GM19099 (cell line): Measurements from ENCODE around the gene SLC38A6.

Experiments used
- POLR2A ChIP-seq: IDR thresholded peaks from 3 replicates; pipeline ENCODE4 v1.6.1; 2011; ENCODE audit warnings: low read depth; ENCODE audit not compliant: insufficient read length; ENCODE audit errors: extremely low read depth

Gene SLC38A6

GRCh38 chr14:61080591-61081010 lies 99.6 kb downstream of the SLC38A6 start:
- TF ChIP-seq POLR2A = no peak

DNA sequence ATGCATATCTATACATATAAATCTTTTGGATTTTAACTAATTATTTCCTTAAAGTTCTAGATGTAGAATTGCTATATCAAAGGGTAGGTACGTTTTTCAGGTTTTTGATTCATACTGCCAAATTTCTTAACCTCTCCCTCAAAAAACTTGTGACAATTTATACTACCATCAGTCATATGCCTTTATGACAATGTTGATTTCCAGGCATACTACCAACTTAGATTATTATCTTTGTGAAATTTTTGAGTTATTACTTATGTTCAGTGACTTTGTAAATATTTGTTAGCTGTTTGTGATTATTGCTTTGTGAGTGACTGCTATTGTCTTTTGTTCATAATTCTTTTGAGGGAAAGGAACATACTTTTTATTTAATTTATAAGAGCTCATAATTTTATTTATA lies 107.0 kb downstream of the SLC38A6 start:
- TF ChIP-seq POLR2A = no peak

GRCh38 chr14:61089126-61089750 lies 108.2 kb downstream of the SLC38A6 start:
- TF ChIP-seq POLR2A = no peak

- TF ChIP-seq POLR2A = no peak
These were observed 109.6 kb downstream of the SLC38A6 start for GRCh38 chr14:61090432-61091216.

DNA sequence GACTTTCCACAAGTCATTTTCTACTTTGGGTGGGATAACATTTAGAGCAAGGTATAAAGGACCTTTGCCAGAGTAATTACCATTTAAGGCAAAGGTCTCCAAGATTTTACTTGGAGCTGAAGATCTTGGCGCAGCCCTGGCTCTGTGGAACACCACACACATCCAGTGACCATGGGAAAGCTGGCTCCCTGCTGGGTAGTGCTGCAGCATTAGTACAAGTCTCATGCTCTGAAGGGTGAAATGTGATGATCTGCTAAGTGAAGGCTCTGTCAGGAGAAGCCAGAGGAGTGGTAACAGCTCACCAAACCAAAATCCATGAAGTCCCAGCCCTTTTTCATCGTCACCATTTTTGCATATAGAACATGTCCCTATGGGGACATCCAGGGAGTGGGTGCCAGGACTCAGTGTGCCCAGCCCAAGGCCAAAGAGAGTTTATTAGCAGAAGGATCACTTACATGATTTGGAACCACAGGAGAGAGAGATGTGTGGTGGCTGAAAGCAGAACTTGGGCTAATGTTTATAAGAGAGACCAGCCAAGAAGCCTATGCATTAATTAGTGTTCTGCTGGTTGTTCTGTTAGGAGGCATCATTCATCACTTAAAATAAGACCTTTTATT lies 110.7 kb downstream of the SLC38A6 start:
- TF ChIP-seq POLR2A = no peak

- TF ChIP-seq POLR2A = no peak
These were observed 117.7 kb downstream of the SLC38A6 start for GRCh38 chr14:61098721-61099120.

- TF ChIP-seq POLR2A = no peak
These were observed 118.3 kb downstream of the SLC38A6 start for GRCh38 chr14:61099216-61099835.

DNA sequence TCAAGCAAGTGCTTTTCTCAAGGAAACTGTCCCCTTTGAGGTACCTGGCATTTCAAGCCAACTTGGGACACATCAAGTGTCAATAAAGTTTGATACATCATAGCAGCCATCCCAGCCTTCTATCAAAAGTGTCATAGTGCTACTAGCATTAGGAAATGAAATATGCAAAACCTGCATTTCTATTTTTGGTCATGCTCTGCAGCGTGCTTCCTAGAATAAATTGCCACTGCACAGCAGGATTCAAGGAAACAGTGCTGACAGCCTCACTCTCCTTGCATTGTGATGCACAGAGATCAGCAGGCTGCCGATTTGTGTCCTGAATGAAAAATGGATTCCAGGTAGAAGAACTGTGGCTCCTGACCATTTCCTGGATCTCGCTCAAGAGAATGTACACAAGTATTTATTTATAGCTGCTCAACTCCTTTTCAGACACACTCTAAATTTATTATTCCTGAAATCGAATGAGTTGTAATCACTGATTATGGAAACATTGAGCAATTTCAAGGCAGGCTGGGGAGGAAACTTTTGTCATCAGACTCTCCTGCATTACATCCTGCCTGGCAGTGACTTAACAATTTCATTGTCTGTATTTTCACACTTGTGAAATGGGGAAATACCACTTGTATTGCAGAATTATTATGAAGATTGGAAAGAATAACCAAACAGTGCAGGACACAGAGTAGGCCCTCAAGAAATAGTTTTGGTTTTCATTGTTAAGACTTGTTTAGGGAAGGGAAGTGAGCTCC lies 120.9 kb downstream of the SLC38A6 start:
- TF ChIP-seq POLR2A = no peak
